ENCODE measurements around the gene SLC25A51.

- TF ChIP-seq EZH2 (IDR thresholded peaks at IDR 0.05; ENCODE audit: borderline replicate concordance, insufficient read depth, low read length, poor library complexity, severe bottlenecking) (no peak), CTCF (IDR thresholded peaks at IDR 0.05; ENCODE audit: poor library complexity, severe bottlenecking) (no peak), EP300 (conservative IDR thresholded peaks at IDR 0.05; ENCODE audit: poor library complexity, severe bottlenecking) (no peak), TAF1 (IDR thresholded peaks at IDR 0.05; ENCODE audit: low read depth) (no peak), POLR2AphosphoS5 (IDR thresholded peaks at IDR 0.05) (no peak), RAD21 (conservative IDR thresholded peaks at IDR 0.05) (no peak)
- TF ChIP-seq, protein P1, sequence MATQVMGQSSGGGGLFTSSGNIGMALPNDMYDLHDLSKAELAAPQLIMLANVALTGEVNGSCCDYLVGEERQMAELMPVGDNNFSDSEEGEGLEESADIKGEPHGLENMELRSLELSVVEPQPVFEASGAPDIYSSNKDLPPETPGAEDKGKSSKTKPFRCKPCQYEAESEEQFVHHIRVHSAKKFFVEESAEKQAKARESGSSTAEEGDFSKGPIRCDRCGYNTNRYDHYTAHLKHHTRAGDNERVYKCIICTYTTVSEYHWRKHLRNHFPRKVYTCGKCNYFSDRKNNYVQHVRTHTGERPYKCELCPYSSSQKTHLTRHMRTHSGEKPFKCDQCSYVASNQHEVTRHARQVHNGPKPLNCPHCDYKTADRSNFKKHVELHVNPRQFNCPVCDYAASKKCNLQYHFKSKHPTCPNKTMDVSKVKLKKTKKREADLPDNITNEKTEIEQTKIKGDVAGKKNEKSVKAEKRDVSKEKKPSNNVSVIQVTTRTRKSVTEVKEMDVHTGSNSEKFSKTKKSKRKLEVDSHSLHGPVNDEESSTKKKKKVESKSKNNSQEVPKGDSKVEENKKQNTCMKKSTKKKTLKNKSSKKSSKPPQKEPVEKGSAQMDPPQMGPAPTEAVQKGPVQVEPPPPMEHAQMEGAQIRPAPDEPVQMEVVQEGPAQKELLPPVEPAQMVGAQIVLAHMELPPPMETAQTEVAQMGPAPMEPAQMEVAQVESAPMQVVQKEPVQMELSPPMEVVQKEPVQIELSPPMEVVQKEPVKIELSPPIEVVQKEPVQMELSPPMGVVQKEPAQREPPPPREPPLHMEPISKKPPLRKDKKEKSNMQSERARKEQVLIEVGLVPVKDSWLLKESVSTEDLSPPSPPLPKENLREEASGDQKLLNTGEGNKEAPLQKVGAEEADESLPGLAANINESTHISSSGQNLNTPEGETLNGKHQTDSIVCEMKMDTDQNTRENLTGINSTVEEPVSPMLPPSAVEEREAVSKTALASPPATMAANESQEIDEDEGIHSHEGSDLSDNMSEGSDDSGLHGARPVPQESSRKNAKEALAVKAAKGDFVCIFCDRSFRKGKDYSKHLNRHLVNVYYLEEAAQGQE (IDR thresholded peaks at IDR 0.05; ENCODE audit: borderline replicate concordance), result no peak
Measured at GRCh38 chr9:37929441-37929895, 25.5 kb upstream of the SLC25A51 start.
